Mononuclear cell (primary cell): ENCODE measurements around the gene TRAP1. TPM values are rescaled to one million over a fixed set of nuclear protein-coding genes. Genes with fewer than 3 reads are reported as not detected.

Source experiments
- H3K27me3 ChIP-seq: 2 replicates; pipeline ENCODE4 v1.6.0; 2011; ENCODE audit warnings: low read length, control low read depth; ENCODE audit not compliant: insufficient read depth
- H3K4me1 ChIP-seq: 2 replicates; pipeline ENCODE4 v1.5.1; 2011; ENCODE audit warnings: mild to moderate bottlenecking, low read length, control low read depth; ENCODE audit not compliant: insufficient read depth
- H3K4me3 ChIP-seq: 2 replicates; pipeline ENCODE4 v1.5.1; 2011; ENCODE audit warnings: mild to moderate bottlenecking, low read length, moderate library complexity
- H3K9me3 ChIP-seq: 2 replicates; pipeline ENCODE4 v1.5.1; 2011; ENCODE audit warnings: low read depth, mild to moderate bottlenecking, control low read depth, low read length
- total RNA-seq: library from RNA; depleted of rRNA; stranded (reverse); fragments of >200 nt; gene quantifications from one replicate; pipeline ENCODE4 v1.2.3, GENCODE V29; 2012

TRAP1 gene
- total RNA-seq, 1 donor: 18.1 TPM

- H3K27me3 ChIP-seq: no peaks in the 10 kb centered on the region
- no peaks in the 10 kb centered on the region for H3K4me1 ChIP-seq
- no peaks in the 10 kb centered on the region for H3K9me3 ChIP-seq
Observed at GRCh38 chr16:3677994-3678393, 39.3 kb downstream of the TRAP1 start.

GRCh38 chr16:3675601-3676130 lies 41.7 kb downstream of the TRAP1 start:
- Histone ChIP-seq H3K4me3 (no peak overlapping the region), H3K4me1 (no peaks in the 10 kb centered on the region), H3K9me3 (no peaks in the 10 kb centered on the region), H3K27me3 (no peaks in the 10 kb centered on the region)

More at GRCh38 chr16:3677994-3678393, 39.3 kb downstream of the TRAP1 start:
- H3K4me3 ChIP-seq: no peak overlapping the region

GRCh38 chr16:3674513-3675295 lies 42.6 kb downstream of the TRAP1 start:
- Histone ChIP-seq H3K4me3 (no peak overlapping the region), H3K9me3 (no peaks in the 10 kb centered on the region), H3K4me1 (no peaks in the 10 kb centered on the region), H3K27me3 (no peaks in the 10 kb centered on the region)

DNA sequence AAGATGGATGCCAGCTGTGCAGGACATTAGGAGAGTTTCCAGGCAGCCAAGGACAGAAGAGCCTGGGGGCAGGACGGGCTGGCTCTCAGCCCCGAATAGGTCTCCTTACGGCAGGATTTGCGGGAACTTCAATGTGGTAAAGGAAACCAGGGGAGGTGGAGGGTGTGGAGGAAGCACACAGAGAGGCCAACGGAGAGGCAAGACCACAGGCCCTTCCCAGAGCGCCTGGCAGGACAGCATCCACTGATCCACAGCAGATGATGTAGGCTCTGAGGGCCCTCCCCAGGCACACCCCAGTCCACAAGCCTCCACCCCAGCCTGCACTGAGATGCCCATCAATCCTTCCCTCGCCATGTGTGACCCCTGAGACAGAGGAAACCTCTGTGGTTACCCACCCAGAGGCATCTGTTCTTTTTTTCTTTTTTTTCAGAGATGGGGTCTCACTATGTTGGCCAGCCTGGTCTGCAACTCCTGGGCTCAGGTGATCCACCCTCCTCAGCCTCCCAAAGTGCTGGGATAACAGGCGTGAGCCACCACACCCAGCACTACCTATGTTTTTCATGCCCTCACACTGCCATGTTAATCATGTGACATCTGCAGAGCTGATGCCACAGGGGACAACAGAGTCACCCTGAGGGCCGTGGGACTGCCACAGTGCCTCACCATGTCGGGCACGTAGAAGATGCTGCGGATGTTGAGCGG lies 43.5 kb downstream of the TRAP1 start:
- Histone ChIP-seq H3K4me1 (peaks cover 4% of the 10 kb centered on the region), H3K27me3 (no peaks in the 10 kb centered on the region), H3K4me3 (no peak overlapping the region), H3K9me3 (no peaks in the 10 kb centered on the region)

DNA sequence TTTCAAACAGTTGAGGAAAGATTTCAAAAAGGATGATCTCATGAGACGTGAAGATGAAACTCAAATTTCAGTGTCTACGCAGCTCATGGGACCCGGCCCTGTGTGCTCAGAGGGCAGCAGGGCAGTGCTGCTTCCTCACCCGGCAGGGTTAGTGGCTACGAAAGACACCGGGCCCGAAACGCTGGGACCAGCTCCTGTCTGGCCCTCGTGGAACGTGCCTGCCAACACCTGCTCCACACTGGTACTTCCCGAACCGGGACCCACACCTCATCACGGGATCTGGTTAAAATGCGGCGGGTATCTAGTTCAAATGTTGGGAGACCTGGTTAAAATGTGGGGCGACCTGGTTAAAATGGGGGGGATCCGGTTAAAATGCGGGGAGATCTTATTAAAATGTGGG lies 44.1 kb downstream of the TRAP1 start:
- peaks cover 4% of the 10 kb centered on the region for H3K4me1 ChIP-seq
- no peaks in the 10 kb centered on the region for H3K27me3 ChIP-seq
- H3K4me3 ChIP-seq: no peak overlapping the region
- H3K9me3 ChIP-seq: no peaks in the 10 kb centered on the region

DNA sequence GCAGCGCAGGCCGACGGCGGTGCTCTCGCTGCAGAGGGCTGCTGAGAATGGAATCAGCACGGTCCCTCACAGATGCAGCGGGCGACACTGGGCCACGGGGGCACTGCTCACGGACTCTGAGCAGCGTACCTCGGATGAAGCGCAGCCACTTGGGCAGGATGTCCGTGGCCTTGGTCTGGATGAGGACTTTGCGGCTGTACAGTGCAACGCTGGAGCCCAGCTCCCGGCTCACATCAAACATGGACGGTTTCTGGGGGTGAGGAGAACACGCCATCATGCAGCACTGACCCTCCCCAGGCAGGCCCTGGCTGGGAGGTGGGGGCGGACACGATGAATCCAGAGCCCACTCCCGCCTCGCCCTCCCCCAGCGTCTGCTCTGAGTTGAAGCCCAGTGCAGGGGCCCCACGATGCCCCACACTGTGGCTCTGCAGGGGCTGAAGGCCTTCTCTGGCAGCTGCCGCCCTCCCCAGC lies 44.7 kb downstream of the TRAP1 start:
- Histone ChIP-seq H3K27me3 (no peaks in the 10 kb centered on the region), H3K4me3 (no peak overlapping the region), H3K4me1 (peaks cover 4% of the 10 kb centered on the region), H3K9me3 (no peaks in the 10 kb centered on the region)

- Histone ChIP-seq H3K4me3 (no peak overlapping the region), H3K27me3 (no peaks in the 10 kb centered on the region), H3K4me1 (peaks cover 4% of the 10 kb centered on the region), H3K9me3 (no peaks in the 10 kb centered on the region)
Observed at GRCh38 chr16:3671424-3671823, 45.9 kb downstream of the TRAP1 start.

DNA sequence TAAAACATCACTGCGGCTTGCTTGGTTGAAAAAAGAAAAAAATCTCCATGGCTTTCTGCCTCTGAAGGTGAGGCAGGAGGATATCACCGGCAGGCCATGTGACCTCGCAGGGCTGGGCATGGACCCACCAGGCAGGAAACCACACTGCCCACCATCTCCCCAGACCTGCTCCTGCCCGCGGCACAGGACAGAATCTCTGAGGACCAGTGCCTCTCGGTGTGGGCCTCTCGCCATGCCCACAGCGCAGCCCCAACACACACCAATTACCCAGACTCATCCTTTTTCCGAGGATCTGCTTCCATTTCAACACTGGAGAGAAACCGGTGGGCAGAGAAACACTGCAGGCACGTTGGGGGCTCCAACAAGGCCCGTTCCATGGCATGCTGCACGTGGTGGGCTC lies 46.6 kb downstream of the TRAP1 start:
- no peaks in the 10 kb centered on the region for H3K9me3 ChIP-seq
- H3K4me3 ChIP-seq: no peak overlapping the region
- H3K27me3 ChIP-seq: no peaks in the 10 kb centered on the region

DNA sequence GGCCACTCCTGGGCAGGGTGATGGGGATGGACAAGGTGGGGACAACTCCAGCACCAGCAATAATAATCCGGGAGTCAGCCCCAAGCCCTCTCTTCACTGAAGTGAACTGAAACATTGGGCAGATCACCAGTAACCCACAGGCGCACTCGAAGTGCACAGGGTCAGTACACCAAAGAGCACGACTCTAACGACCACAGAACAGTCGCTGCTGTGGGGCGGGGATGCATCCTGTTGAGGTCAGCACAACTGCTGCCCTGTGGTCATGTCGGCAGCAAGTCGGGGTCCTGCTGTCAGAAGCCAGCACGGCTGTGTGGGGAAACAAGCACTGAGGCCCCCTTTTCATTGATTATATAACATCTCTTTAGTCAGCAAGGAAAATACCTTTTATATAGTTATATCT lies 48.2 kb downstream of the TRAP1 start:
- Histone ChIP-seq H3K4me1 (peaks cover 14% of the 10 kb centered on the region), H3K27me3 (no peaks in the 10 kb centered on the region), H3K4me3 (no peak overlapping the region), H3K9me3 (no peaks in the 10 kb centered on the region)

More for the DNA sequence above, 46.6 kb downstream of the TRAP1 start:
- H3K4me1 ChIP-seq: peaks cover 9% of the 10 kb centered on the region

DNA sequence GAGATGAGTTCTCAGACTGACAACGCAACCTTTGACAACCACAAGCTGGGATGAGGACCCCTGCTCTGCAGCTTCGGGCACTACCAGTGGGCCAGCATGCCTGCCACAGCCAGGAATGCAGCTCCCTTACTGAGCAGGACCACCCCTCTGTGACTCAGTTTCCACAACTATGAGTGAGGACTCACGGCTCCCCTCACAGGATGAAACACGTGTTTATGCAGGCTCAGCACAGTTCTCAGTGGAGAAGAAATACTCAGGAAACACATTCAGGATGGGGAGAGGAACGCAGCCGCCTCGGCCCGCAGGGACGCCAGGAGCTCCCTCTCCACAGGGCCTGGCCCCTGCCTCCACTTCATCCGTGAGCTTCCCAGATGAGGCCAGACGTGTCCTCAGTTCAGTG lies 48.7 kb downstream of the TRAP1 start:
- Histone ChIP-seq H3K4me1 (peaks cover 14% of the 10 kb centered on the region), H3K4me3 (no peak overlapping the region), H3K27me3 (no peaks in the 10 kb centered on the region), H3K9me3 (no peaks in the 10 kb centered on the region)

GRCh38 chr16:3665508-3665907 lies 51.8 kb downstream of the TRAP1 start:
- no peaks in the 10 kb centered on the region for H3K27me3 ChIP-seq
- no peak overlapping the region for H3K4me3 ChIP-seq
- H3K4me1 ChIP-seq: peaks cover 14% of the 10 kb centered on the region
- H3K9me3 ChIP-seq: no peaks in the 10 kb centered on the region

DNA sequence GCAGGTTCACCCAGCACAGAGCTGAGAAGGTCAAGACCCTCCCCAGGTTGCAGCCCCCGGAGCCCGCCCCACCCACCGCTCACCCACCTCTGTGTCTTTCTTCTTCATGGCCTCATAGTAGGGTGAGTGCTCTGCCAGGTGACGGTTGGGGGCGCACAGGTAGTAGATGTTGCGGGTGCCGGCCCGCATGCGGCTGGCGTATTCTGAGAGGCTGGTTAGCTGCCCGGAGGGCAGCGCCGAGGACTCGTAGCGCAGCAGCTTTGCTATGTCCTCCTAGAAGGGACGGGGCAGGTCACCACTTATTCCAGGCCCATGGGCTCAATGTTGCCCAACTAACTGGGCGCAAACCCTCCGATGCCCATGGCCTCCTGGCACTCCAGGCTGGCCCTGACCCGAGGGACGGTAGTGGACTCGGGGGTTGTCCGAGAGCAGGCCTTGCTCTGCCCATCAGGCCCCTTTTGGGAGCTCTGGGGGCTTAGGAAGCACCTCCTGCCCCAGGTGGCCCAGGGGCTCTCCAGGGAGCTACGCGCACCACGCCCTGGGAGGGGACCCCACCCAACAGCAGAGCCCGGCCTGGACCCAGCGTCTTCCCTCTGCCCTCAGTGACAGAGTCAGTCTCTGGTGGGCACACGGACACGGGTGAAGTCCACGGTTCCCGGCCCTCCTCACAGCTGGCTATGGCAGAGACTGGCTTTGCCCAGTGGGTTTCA lies 53.0 kb downstream of the TRAP1 start:
- no peaks in the 10 kb centered on the region for H3K9me3 ChIP-seq
- H3K4me1 ChIP-seq: peaks cover 14% of the 10 kb centered on the region
- H3K27me3 ChIP-seq: no peaks in the 10 kb centered on the region
- H3K4me3 ChIP-seq: no peak overlapping the region

GRCh38 chr16:3662601-3663000 lies 54.7 kb downstream of the TRAP1 start:
- Histone ChIP-seq H3K4me1 (peaks cover 9% of the 10 kb centered on the region), H3K9me3 (no peaks in the 10 kb centered on the region), H3K4me3 (no peak overlapping the region), H3K27me3 (no peaks in the 10 kb centered on the region)

- no peaks in the 10 kb centered on the region for H3K27me3 ChIP-seq
- no peaks in the 10 kb centered on the region for H3K9me3 ChIP-seq
- H3K4me3 ChIP-seq: no peak overlapping the region
- peaks cover 9% of the 10 kb centered on the region for H3K4me1 ChIP-seq
Observed at GRCh38 chr16:3661922-3662321, 55.4 kb downstream of the TRAP1 start.

- H3K27me3 ChIP-seq: no peaks in the 10 kb centered on the region
- no peaks in the 10 kb centered on the region for H3K9me3 ChIP-seq
- H3K4me1 ChIP-seq: peaks cover 9% of the 10 kb centered on the region
- H3K4me3 ChIP-seq: no peak overlapping the region
Observed at GRCh38 chr16:3661311-3661710, 56.0 kb downstream of the TRAP1 start.
